Measurements from ENCODE around the gene HDDC3.
A peak's percentile ranks its signal among the peaks of the same experiment; 100 is the strongest.
"Not testable (repeated sequence)": the region's sequence is repeated elsewhere in the genome, so short reads cannot be mapped to it uniquely, and the experiment has no call there.

HDDC3 gene

DNA sequence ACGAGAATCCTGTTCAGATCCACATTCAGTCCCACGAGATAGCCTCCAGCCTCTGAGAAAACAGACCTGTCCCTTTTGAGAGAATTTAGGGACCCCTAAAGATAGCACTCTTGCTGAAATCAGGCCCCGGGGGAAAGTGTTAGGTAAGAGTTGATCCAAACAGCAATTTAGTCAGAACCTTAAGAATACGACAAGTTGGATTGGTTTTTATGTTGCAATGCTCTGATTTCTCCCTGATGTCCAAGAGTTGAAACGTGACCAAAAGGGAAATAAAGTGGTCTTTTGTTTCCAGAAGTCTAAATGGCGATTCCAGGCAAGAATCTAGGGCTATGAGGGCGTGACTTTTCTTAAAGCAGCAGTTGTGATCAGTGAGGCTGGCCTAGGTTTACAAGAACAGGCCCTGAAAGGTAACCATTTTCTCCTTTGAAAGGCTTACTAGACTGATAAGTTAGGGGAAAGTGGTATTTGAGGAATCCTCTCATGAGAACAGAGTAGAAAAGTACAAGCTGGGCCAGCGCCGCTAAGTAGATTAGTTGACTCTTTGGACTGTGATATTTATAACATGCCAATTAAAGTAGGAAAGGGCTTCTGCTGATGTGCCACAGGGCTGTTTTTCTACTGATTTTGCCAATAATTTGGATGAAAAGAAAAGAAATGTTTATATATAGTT lies 24.4 kb downstream of the HDDC3 start:
- no peak for DNase-seq

DNA sequence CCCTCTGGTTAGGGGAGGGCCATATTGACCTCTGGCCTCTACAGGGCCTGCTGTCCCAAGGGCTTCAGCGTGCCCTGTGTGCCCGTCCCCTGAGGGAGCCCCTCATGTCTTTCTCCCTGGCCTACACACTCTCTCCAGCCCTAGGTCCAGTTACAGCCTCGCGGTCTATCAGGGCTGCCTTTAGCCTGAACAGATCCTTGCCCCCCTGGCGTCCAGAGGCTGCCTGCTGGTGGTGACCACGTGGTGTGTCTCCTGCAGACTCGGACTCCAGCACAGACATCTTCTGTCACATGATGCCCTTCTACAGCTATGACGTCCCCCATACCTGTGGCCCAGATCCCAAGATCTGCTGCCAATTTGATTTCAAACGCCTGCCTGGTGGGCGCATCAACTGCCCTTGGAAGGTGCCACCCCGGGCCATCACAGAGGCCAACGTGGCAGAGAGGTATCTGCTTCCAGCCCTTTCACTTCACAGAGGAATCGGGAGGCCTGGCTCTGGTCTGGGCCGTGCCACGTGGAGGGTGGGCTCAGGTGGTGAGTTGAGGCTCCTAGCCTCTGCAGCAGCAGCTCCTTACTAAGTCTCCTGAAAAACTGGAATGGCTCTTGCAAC lies 25.2 kb downstream of the HDDC3 start:
- DNase-seq = no peak

GRCh38 chr15:90906181-90906849 lies 26.0 kb downstream of the HDDC3 start:
- no peak for DNase-seq

DNA sequence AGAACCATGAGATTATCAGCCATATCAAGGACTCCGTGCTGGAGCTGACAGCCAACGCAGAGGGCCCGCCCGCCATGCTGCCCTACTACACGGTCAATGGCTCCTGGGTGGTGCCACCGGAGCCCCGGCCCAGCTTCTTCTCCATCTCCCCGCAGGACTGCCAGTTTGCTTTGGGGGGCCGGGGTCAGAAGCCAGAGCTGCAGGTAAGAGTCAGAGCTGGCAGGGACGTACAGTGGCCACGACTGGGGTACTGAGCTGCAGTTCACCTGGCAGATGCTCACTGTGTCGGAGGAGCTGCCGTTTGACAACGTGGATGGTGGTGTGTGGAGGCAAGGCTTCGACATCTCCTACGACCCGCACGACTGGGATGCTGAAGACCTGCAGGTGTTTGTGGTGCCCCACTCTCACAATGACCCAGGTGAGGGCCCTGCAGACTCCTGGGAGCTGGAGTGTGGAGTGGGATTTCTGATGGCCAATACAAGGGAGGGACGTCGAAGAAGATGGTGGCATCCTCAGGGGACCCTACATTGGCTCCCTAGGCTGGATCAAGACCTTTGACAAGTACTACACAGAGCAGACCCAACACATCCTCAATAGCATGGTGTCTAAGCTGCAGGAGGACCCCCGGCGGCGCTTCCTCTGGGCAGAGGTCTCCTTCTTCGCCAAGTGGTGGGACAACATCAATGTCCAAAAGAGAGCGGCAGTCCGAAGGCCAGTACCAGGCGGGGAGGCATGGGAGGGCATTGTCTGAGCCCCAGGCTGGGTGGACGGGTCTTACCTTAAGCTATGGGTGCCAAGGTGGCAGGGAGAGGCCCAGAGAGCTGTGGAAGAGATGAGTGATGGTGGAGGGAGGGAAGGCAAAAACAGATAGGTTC lies 26.8 kb downstream of the HDDC3 start:
- DNase-seq = no peak

DNA sequence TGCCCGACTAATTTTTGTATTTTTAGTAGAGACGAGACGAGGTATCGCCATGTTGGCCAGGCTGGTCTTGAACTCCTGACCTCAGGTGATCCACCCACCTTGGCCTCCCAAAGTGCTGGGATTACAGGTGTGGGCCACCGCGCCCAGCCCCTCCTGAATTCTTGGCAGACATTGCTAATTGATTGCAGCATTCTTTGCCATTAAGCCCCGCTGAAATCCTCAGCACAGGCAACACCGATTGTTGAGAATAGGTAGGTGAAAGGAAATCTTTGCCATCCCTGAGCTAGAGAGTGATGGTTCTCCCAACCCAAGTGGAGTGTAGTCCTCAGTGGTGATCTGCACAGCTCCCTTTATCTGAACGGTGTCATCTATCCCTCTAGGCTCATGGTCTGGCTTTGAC lies 27.6 kb downstream of the HDDC3 start:
- no peak for DNase-seq

- no peak for DNase-seq
These were observed 28.4 kb downstream of the HDDC3 start for GRCh38 chr15:90903733-90904536.

- DNase-seq = peak; percentile 69
These were observed 29.3 kb downstream of the HDDC3 start, which contains the start of gene MAN2A2 for GRCh38 chr15:90902840-90903732. Gene MAN2A2, plus strand, starts transcription at chr15:90903302. Its CDS starts 906 bp downstream, at chr15:90904208.

DNA sequence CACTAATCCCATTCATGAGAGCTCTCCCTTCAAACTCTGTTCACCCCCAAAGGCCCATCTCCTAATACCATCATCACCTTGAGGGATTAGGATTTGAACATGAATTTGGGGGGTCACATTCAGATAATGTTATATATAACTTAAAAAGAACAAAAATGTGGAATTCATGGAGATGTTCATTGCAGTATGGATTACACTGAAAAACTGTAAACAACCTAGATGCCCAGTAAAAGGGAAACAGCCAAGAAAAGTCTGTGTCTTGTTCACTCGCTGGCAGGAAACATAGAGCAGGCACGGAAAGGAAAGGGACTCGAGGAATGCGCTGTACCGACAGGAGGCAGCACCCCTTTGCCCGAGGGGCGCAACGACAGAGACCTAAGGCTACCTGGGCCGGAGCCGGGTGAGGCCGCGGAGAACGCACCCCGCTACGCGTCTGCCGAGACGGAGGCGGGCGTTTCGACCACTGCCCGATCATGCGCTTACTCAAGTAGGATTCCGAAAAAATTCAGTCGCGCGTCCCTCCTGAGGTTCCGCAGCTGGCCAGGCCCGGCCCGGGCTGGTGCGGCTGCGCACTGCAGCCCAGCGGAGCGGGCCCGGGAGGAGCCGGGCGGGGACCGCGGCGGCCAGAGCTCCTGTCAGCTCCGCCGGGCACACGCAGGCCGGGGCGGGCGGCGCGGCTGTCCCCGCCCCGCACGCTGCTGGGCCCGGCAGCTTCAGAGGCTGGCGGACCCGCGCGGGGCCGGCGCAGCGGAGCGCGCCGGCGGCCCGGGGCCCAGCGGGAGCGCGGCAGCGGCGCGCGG lies 30.1 kb downstream of the HDDC3 start:
- DNase-seq = peak; percentile 75

DNA sequence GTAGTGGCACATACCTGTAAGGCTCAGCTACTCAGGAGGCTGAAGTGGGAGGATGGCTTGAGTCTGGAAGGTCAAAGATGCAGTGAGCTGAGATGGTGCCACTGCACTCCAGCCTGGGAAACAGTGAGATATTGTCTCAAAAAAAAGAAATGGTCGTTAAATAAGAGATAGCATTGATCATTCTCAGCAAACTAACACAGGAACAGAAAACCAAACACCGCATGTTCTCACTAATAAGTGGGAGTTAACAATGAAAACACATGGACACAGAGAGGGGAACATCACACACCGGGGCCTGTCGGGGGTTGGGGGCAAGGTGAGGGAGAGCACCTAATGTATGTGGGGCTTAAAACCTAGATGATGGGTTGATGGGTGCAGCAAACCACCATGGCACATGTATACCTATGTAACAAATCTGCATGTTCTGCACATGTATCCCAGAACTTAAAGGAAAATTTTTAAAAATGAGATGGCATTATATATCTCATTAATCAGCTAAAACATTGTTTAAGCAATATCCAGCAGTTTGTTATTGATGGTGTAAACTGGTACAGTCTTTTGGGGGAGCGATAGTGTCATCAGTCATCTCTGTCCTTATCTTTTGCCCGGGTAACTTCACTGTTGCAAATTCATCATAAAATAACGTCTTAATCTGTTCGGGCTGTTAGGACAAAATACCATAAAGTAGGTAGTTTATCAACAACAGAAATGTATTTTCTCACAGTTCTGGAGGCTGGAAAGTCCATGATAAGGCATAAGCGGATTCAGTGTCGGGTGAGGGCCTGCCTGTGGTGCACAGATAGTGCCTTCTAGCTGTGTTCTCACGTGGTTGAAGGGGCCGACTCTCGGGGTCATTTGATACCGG lies 30.9 kb downstream of the HDDC3 start:
- no peak for DNase-seq

DNA sequence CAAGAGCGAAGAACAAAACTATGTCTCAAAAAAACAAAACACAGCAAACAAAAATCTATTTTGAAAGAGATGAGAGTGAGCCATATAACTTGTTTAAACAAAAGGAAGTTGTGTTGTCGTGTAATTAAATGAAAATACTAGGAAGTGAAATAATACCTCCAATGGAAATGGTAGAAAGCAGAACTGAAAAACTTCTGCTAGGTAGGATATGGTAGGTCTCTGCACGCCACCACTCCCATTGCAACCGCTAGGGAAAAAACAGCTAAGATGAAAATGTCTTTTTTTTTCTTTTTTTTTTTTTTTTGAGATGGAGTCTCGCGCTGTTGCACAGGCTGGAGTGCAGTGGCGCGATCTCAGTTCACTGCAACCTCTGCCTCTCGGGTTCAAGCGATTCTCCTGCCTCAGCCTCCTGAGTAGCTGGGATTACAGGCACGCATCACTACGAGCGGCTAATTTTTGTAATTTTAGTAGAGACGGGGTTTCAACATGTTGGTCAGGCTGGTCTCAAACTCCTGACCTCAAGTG lies 35.2 kb downstream of the HDDC3 start:
- not testable (repeated sequence) for DNase-seq

- DNase-seq = no peak
These were observed 36.7 kb downstream of the HDDC3 start for GRCh38 chr15:90895571-90896117.

- no peak for DNase-seq
These were observed 38.9 kb downstream of the HDDC3 start for GRCh38 chr15:90893175-90894090.

DNA sequence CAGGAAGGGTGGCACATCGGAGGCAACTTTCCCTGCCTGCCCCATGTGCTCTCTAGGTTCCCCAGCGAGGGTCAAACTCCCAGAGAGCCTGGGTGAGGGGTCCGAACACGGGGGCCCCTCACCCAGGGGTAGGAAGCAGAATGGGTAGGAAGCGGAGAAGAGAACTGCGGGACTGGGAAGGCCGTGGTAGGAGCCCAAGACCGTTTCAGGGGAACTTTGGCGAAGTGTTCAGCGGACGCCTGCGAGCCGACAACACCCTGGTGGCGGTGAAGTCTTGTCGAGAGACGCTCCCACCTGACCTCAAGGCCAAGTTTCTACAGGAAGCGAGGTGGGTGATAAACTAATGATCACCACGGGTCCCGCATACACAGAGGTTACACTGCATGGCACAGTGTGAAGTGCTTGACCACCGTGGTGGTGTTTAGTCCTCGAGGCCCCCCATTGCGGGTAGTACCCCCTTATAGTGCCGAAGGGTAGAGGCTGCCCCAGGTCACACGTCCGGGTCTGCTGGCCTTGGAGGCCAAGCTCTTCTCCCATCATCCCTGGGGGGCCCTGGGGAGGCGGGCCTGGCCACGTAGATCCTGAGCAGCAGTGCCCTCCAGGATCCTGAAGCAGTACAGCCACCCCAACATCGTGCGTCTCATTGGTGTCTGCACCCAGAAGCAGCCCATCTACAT lies 39.7 kb downstream of the HDDC3 start:
- no peak for DNase-seq

DNA sequence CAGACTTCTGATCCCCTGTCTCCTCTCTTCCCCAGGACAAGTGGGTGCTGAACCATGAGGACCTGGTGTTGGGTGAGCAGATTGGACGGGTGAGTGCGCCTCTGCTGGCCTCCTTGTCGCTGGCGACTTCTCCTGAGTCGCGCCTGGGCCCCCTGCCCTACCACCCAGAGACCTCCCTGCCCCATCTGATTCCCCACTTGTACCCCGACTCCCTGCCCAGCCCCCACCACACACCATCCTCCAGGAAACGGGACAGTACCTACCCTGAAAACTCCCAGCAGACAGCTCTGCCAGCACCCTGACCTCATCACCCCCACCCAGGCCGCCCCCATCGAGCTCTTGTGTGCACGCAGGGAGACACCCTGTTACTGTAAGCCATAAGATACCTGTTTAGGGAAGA lies 40.3 kb downstream of the HDDC3 start:
- DNase-seq = no peak

DNA sequence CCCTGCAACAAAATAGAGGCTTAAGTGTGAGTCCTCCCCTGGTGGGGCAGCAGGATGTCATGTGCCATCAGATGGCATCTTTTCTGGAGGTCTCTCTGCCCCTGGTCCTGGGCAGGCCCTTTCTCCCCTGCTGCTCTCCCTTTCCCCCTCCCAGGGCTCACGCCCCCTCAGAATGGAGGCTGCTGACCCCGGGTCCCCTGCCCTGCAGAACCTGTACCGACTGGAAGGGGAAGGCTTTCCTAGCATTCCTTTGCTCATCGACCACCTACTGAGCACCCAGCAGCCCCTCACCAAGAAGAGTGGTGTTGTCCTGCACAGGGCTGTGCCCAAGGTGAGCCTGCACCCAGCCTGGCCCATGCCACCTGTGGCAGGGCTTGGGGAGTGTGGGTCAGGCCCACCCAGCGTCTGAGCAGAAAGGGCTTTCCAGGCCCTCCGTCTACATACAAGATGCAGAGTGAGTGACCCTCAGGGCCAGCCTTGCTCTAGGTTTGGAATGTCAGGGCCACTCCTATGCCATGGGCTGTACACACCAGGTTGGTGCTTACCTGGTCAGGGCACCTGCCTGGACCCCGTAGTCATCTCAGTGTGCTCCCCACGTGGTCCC lies 40.9 kb downstream of the HDDC3 start:
- DNase-seq = no peak

DNA sequence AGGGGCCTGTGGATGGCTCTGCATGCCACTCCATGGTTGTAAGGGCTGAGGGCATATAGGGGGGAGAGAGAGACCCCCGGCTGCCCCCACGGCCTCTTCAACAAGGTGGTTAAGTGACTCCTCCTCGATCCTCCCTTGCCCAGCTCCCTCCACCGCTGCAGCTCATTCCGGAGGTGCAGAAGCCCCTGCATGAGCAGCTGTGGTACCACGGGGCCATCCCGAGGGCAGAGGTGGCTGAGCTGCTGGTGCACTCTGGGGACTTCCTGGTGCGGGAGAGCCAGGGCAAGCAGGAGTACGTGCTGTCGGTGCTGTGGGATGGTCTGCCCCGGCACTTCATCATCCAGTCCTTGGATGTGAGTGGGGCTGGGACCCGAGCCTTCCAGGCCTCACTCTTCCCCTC lies 41.5 kb downstream of the HDDC3 start:
- DNase-seq = no peak
